ENCODE measurements around the gene TRIM5.

Gene TRIM5

GRCh38 chr11:5620651-5621521 lies 64.0 kb downstream of the TRIM5 start:
- Histone ChIP-seq H3K36me3 (ENCODE audit: control insufficient read depth, insufficient read depth, low read length) (no peaks in the 10 kb centered on the region), H3K27me3 (ENCODE audit: control insufficient read depth, insufficient read depth, low read length) (no peaks in the 10 kb centered on the region), H3K9me3 (ENCODE audit: control insufficient read depth, insufficient read depth, low read length) (no peaks in the 10 kb centered on the region), H3K4me3 (ENCODE audit: low read depth, low read length) (no peak overlapping the region), H3K9ac (ENCODE audit: low read depth, low read length) (no peak overlapping the region), H3K4me1 (ENCODE audit: control insufficient read depth, insufficient read depth, low read length) (peaks cover 13% of the 10 kb centered on the region)

- H3K9ac ChIP-seq (ENCODE audit: low read depth, low read length): no peak overlapping the region
- no peaks in the 10 kb centered on the region for H3K36me3 ChIP-seq (ENCODE audit: control insufficient read depth, insufficient read depth, low read length)
- H3K4me3 ChIP-seq (ENCODE audit: low read depth, low read length): no peak overlapping the region
- no peaks in the 10 kb centered on the region for H3K27me3 ChIP-seq (ENCODE audit: control insufficient read depth, insufficient read depth, low read length)
- H3K4me1 ChIP-seq (ENCODE audit: control insufficient read depth, insufficient read depth, low read length): peaks cover 9% of the 10 kb centered on the region
- H3K9me3 ChIP-seq (ENCODE audit: control insufficient read depth, insufficient read depth, low read length): no peaks in the 10 kb centered on the region
Observed at GRCh38 chr11:5618807-5619206, 66.1 kb downstream of the TRIM5 start.

All from iPS-15b (cell line).